Endodermal cell (in vitro differentiated cells): Measurements from ENCODE around the gene SLC9A3. TPM values are rescaled to one million over a fixed set of nuclear protein-coding genes. Genes with fewer than 3 reads are reported as not detected.

Experiments
- DNase-seq: peaks from one replicate; pipeline ENCODE4 v3.0.0-alpha.2; 2017
- H3K27ac ChIP-seq: 2 replicates; pipeline ENCODE4 v1.5.1; 2013; ENCODE audit warnings: mild to moderate bottlenecking, low read depth, low read length, moderate library complexity
- H3K27me3 ChIP-seq: 2 replicates; pipeline ENCODE4 v1.6.1; 2013; ENCODE audit warnings: mild to moderate bottlenecking, low read length, moderate library complexity; ENCODE audit not compliant: insufficient read depth, control insufficient read depth, poor library complexity, severe bottlenecking
- H3K36me3 ChIP-seq: 2 replicates; pipeline ENCODE4 v1.7.0; 2013; ENCODE audit warnings: mild to moderate bottlenecking, low read length, moderate library complexity; ENCODE audit not compliant: control insufficient read depth, insufficient read depth
- H3K4me1 ChIP-seq: one replicate; pipeline ENCODE4 v1.7.0; 2013; ENCODE audit warnings: low read length; ENCODE audit not compliant: control insufficient read depth, insufficient read depth
- H3K4me3 ChIP-seq: 2 replicates; pipeline ENCODE4 v1.5.1; 2013; ENCODE audit warnings: mild to moderate bottlenecking, low read length, moderate library complexity
- H3K9ac ChIP-seq: 2 replicates; pipeline ENCODE4 v1.6.1; 2013; ENCODE audit warnings: mild to moderate bottlenecking, low read length, moderate library complexity; ENCODE audit not compliant: poor library complexity, severe bottlenecking; ENCODE audit errors: extremely low read depth
- H3K9me3 ChIP-seq: 2 replicates; pipeline ENCODE4 v1.6.1; 2013; ENCODE audit warnings: mild to moderate bottlenecking, low read length, moderate library complexity; ENCODE audit not compliant: control insufficient read depth
- H3K27ac Mint-ChIP-seq: 2 replicates; pipeline ENCODE4 v1.8.0; 2020; ENCODE audit warnings: mixed read lengths
- H3K27me3 Mint-ChIP-seq: 2 replicates; pipeline ENCODE4 v1.8.0; 2021; ENCODE audit warnings: mild to moderate bottlenecking, mixed read lengths; ENCODE audit not compliant: insufficient read depth
- H3K36me3 Mint-ChIP-seq: 2 replicates; pipeline ENCODE4 v1.8.0; 2020; ENCODE audit warnings: low read depth, mixed read lengths
- H3K4me1 Mint-ChIP-seq: 2 replicates; pipeline ENCODE4 v1.8.0; 2020; ENCODE audit warnings: mixed read lengths
- H3K4me3 Mint-ChIP-seq: 2 replicates; pipeline ENCODE4 v1.8.0; 2020; ENCODE audit warnings: mild to moderate bottlenecking, moderate library complexity, mixed read lengths
- H3K9me3 Mint-ChIP-seq: 2 replicates; pipeline ENCODE4 v1.8.0; 2020; ENCODE audit warnings: mild to moderate bottlenecking, mixed read lengths
- WGBS, 2 experiments: methylation state at CpG; one replicate each; pipeline versions ENCODE4 v1.1.5 to v1.1.7; 2013; ENCODE audit warnings: missing lambda C conversion rate in 2 of 2, mixed read lengths in 1 of 2; ENCODE audit not compliant: insufficient coverage in 1 of 2, insufficient read length in 1 of 2; 5-methylcytosine and 5-hydroxymethylcytosine counted together
- total RNA-seq, 2 donors: library from RNA; stranded (reverse); fragmentation: NEBNext Ultra II Directional in 1 of 2; extraction: Animal tissue kit (Norgen Biotek cat#: 25700) in 1 of 2; gene quantifications; 2 replicates in 1 of 2; 3 replicates in 1 of 2; pipeline ENCODE4 v1.2.1, GENCODE V29; 2021
- TF ChIP-seq, protein P1 (sequence below): fragments of 200-600 bp; sonication (generic); conservative IDR thresholded peaks from 2 replicates; pipeline ENCODE4 v1.5.0; 2021; ENCODE audit warnings: antibody characterized with exemption, mild to moderate bottlenecking

The SLC9A3 gene
- total RNA-seq, 2 donors from 2014 or later, result 1.3 to 1.5 TPM

GRCh38 chr5:452978-453710 lies 71.1 kb downstream of the SLC9A3 start:
- no peaks in the 10 kb centered on the region for H3K27me3 ChIP-seq
- Mint-ChIP-seq H3K27ac (no peak overlapping the region), H3K4me3 (no peak overlapping the region), H3K4me1 (no peaks in the 10 kb centered on the region), H3K27me3 (no peaks in the 10 kb centered on the region), H3K9me3 (peaks cover 6% of the 10 kb centered on the region), H3K36me3 (peaks cover 72% of the 10 kb centered on the region)
- H3K4me1 ChIP-seq, result no peaks in the 10 kb centered on the region
- peaks cover 13% of the 10 kb centered on the region for H3K9me3 ChIP-seq
- H3K9ac ChIP-seq, result no peak overlapping the region
- 94 to 96% methylated on average over 14 to 17 of the region's 17 CpGs for WGBS, 2 experiments
- H3K4me3 ChIP-seq, result no peak overlapping the region
- TF ChIP-seq, protein P1, sequence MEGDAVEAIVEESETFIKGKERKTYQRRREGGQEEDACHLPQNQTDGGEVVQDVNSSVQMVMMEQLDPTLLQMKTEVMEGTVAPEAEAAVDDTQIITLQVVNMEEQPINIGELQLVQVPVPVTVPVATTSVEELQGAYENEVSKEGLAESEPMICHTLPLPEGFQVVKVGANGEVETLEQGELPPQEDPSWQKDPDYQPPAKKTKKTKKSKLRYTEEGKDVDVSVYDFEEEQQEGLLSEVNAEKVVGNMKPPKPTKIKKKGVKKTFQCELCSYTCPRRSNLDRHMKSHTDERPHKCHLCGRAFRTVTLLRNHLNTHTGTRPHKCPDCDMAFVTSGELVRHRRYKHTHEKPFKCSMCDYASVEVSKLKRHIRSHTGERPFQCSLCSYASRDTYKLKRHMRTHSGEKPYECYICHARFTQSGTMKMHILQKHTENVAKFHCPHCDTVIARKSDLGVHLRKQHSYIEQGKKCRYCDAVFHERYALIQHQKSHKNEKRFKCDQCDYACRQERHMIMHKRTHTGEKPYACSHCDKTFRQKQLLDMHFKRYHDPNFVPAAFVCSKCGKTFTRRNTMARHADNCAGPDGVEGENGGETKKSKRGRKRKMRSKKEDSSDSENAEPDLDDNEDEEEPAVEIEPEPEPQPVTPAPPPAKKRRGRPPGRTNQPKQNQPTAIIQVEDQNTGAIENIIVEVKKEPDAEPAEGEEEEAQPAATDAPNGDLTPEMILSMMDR, result no peak
- peak; percentile 30 for DNase-seq
- no peak overlapping the region for H3K27ac ChIP-seq
- peaks cover 93% of the 10 kb centered on the region for H3K36me3 ChIP-seq

DNA sequence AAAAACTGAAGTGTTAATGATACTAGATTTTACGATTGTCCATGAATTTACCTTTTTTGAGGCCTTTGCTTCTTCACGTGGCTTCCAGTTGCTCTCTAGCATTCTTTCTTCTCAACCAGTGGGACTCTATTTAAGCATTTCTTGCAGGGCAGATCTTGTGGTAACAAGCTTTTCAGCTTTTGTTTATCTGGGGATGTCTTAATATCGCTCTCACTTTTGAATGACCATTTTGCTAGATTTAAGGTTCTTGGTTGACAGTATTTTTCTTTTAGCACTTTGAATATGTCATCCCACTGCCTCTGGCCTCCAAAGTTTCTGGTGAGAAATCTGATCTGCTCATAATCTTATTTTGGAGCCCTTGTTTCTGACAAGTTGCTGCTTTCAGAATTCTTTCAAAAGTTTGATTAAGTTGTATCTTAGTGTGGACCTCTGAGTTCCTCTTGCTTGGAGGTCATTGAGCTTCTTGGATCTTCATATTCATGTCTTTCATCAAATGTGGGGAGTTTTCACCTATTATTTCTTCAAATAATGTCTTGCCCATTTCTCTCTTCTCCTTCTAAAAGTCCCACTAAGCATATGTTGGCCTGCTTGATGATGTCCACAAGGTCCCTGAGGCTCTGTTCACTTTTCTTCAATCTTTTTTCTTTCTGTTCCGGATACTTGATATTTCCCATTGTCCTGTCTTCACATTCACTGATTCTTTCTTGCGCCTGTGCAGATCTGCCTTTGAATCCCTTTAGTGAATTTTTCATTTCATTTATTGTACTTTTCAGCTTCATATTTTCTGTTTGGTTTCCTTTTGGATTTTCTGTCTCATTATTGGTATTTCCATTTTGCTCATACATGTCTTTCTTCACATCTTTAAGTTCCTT lies 72.4 kb downstream of the SLC9A3 start:
- no peak overlapping the region for H3K4me3 Mint-ChIP-seq
- 82 to 92% methylated on average over 3 to 5 of the region's 5 CpGs for WGBS, 2 experiments
- TF ChIP-seq, protein P1, result no peak
- Histone ChIP-seq H3K9me3 (peaks cover 13% of the 10 kb centered on the region), H3K4me3 (peak overlapping the region; percentile 11), H3K36me3 (peaks cover 92% of the 10 kb centered on the region), H3K9ac (no peak overlapping the region), H3K4me1 (no peaks in the 10 kb centered on the region), H3K27me3 (no peaks in the 10 kb centered on the region), H3K27ac (no peak overlapping the region)
- H3K27me3 Mint-ChIP-seq, result no peaks in the 10 kb centered on the region
- H3K9me3 Mint-ChIP-seq, result peaks cover 6% of the 10 kb centered on the region
- H3K4me1 Mint-ChIP-seq, result no peaks in the 10 kb centered on the region
- no peak for DNase-seq
- no peak overlapping the region for H3K27ac Mint-ChIP-seq
- H3K36me3 Mint-ChIP-seq, result peaks cover 80% of the 10 kb centered on the region

- no peak overlapping the region for H3K4me3 ChIP-seq
- peaks cover 75% of the 10 kb centered on the region for H3K36me3 Mint-ChIP-seq
- TF ChIP-seq, protein P1, result no peak
- H3K9ac ChIP-seq, result no peak overlapping the region
- 97% methylated on average over 5 of the region's 5 CpGs for WGBS, 2 experiments
- peaks cover 6% of the 10 kb centered on the region for H3K9me3 Mint-ChIP-seq
- H3K4me1 Mint-ChIP-seq, result peaks cover 3% of the 10 kb centered on the region
- peaks cover 13% of the 10 kb centered on the region for H3K9me3 ChIP-seq
- no peaks in the 10 kb centered on the region for H3K27me3 ChIP-seq
- no peak overlapping the region for H3K4me3 Mint-ChIP-seq
- no peak for DNase-seq
- H3K27ac Mint-ChIP-seq, result no peak overlapping the region
- H3K27me3 Mint-ChIP-seq, result no peaks in the 10 kb centered on the region
- H3K36me3 ChIP-seq, result peaks cover 72% of the 10 kb centered on the region
- H3K4me1 ChIP-seq, result no peaks in the 10 kb centered on the region
- no peak overlapping the region for H3K27ac ChIP-seq
Observed at GRCh38 chr5:449151-449550, 75.1 kb downstream of the SLC9A3 start.
